IMR-90 (cell line): ENCODE measurements around the gene BACH1. TPM values are rescaled to one million over a fixed set of nuclear protein-coding genes. Genes with fewer than 3 reads are reported as not detected.

Source experiments
- ATAC-seq: fragments of 200-7000 bp; cut with Tn5 transposase; 2 replicates; pipeline ENCODE4 v1.9.1; 2020; ENCODE audit warnings: low read depth, mild to moderate bottlenecking, moderate library complexity
- BruUV-seq: library from RNA; stranded (reverse); fragments of 400-500 nt; replicated peaks from 2 replicates; lab custom pipeline; 2021; lab: Mats Ljungman, UMichigan
- CTCF ChIA-PET: fragments of 300-600 bp; formaldehyde crosslinking; extraction: SDS; loops from one replicate; lab custom pipeline; 2021; ENCODE audit warnings: antibody characterized with exemption; lab: Yijun Ruan, JAX
- POLR2A ChIA-PET: fragments of 300-600 bp; sonication (Branson Sonifier 250); formaldehyde crosslinking; loops from one replicate; lab custom pipeline; 2022; ENCODE audit warnings: antibody characterized with exemption; ENCODE audit not compliant: unreplicated experiment; lab: Charles Lee
- DNase-seq: peaks from one replicate; pipeline ENCODE4 v3.0.0; 2013
- H2AFZ ChIP-seq: replicated peaks from 2 replicates; pipeline ENCODE3; 2013; ENCODE audit warnings: low read length, mild to moderate bottlenecking; ENCODE audit not compliant: poor library complexity
- H2AK5ac ChIP-seq: 2 replicates; pipeline ENCODE4 v1.6.1; 2013; ENCODE audit warnings: low read depth, low read length, inconsistent platforms
- H2AK9ac ChIP-seq: replicated peaks from 2 replicates; pipeline ENCODE3; 2013; ENCODE audit warnings: mild to moderate bottlenecking, low read depth, low read length, moderate library complexity; ENCODE audit not compliant: poor library complexity
- H2BK120ac ChIP-seq: 2 replicates; pipeline ENCODE4 v1.6.1; 2013; ENCODE audit warnings: low read depth, low read length, inconsistent platforms
- H2BK15ac ChIP-seq: 3 replicates; pipeline ENCODE4 v1.6.1; 2013; ENCODE audit warnings: low read depth, low read length, inconsistent platforms
- H2BK20ac ChIP-seq: 2 replicates; pipeline ENCODE4 v1.6.1; 2013; ENCODE audit warnings: low read depth, mild to moderate bottlenecking, inconsistent platforms, low read length, moderate library complexity
- H2BK5ac ChIP-seq: 2 replicates; pipeline ENCODE4 v1.6.1; 2013; ENCODE audit warnings: mild to moderate bottlenecking, low read depth, low read length, inconsistent platforms; ENCODE audit not compliant: poor library complexity, severe bottlenecking
- H3K14ac ChIP-seq: replicated peaks from 2 replicates; pipeline ENCODE4 v1.6.1; 2013; ENCODE audit warnings: low read depth, low read length, inconsistent platforms
- H3K18ac ChIP-seq: 2 replicates; pipeline ENCODE4 v1.6.1; 2013; ENCODE audit warnings: low read depth, low read length, control low read depth
- H3K23ac ChIP-seq: 2 replicates; pipeline ENCODE4 v1.6.1; 2013; ENCODE audit warnings: low read depth, low read length, inconsistent platforms
- H3K27ac ChIP-seq: 2 replicates; pipeline ENCODE4 v1.5.1; 2013; ENCODE audit warnings: mild to moderate bottlenecking, control low read depth, low read length; ENCODE audit not compliant: insufficient read depth
- H3K27me3 ChIP-seq: 2 replicates; pipeline ENCODE4 v1.6.1; 2013; ENCODE audit warnings: low read length; ENCODE audit not compliant: control insufficient read depth, insufficient read depth
- H3K36me3 ChIP-seq: 2 replicates; pipeline ENCODE4 v1.6.1; 2013; ENCODE audit warnings: low read length, mixed read lengths; ENCODE audit not compliant: control insufficient read depth, insufficient read depth
- H3K4ac ChIP-seq: 2 replicates; pipeline ENCODE4 v1.6.1; 2013; ENCODE audit warnings: low read depth, low read length, inconsistent platforms
- H3K4me1 ChIP-seq: 2 replicates; pipeline ENCODE4 v1.6.1; 2013; ENCODE audit warnings: low read length, mixed read lengths; ENCODE audit not compliant: control insufficient read depth, insufficient read depth
- H3K4me2 ChIP-seq: 2 replicates; pipeline ENCODE4 v1.6.1; 2013; ENCODE audit warnings: low read depth, mild to moderate bottlenecking, control low read depth, low read length, moderate library complexity
- H3K4me3 ChIP-seq: 2 replicates; pipeline ENCODE4 v1.5.1; 2013; ENCODE audit warnings: low read depth, mild to moderate bottlenecking, control low read depth, low read length, moderate library complexity; ENCODE audit not compliant: insufficient read depth
- H3K56ac ChIP-seq: 2 replicates; pipeline ENCODE4 v1.6.1; 2013; ENCODE audit warnings: low read length, inconsistent platforms; ENCODE audit not compliant: insufficient read depth; ENCODE audit errors: extremely low read depth
- H3K79me1 ChIP-seq, 2 experiments: 2 replicates each; pipeline ENCODE4 v1.6.1; 2013; ENCODE audit warnings: low read length in 2 of 2, inconsistent platforms in 1 of 2, low read depth in 1 of 2
- H3K9ac ChIP-seq: 2 replicates; pipeline ENCODE4 v1.6.1; 2013; ENCODE audit warnings: low read depth, low read length, control low read depth
- H3K9me1 ChIP-seq: 2 replicates; pipeline ENCODE4 v1.6.1; 2013; ENCODE audit warnings: low read length, inconsistent platforms; ENCODE audit not compliant: insufficient read depth
- H3K9me3 ChIP-seq: 2 replicates; pipeline ENCODE4 v1.6.1; 2013; ENCODE audit warnings: low read length; ENCODE audit not compliant: control insufficient read depth, insufficient read depth
- H4K20me1 ChIP-seq: 2 replicates; pipeline ENCODE4 v1.6.1; 2013; ENCODE audit warnings: low read length, inconsistent platforms; ENCODE audit not compliant: insufficient read depth
- H4K5ac ChIP-seq: 2 replicates; pipeline ENCODE4 v1.6.1; 2013; ENCODE audit warnings: mild to moderate bottlenecking, low read depth, low read length, control low read depth
- H4K8ac ChIP-seq, 2 experiments: 2 replicates each; pipeline ENCODE4 v1.6.1; 2013; ENCODE audit warnings: low read depth in 2 of 2, low read length in 2 of 2, control low read depth in 1 of 2, inconsistent platforms in 1 of 2
- H4K91ac ChIP-seq: 2 replicates; pipeline ENCODE4 v1.6.1; 2013; ENCODE audit warnings: low read depth, low read length, inconsistent platforms; ENCODE audit not compliant: insufficient read depth
- BHLHE40 ChIP-seq: fragments of 150-350 bp; IDR thresholded peaks from 2 replicates; pipeline ENCODE4 v1.6.1; 2016; ENCODE audit warnings: mild to moderate bottlenecking, low read depth, low read length
- CHD1 ChIP-seq: IDR thresholded peaks from 2 replicates; pipeline ENCODE4 v1.6.1; 2012; ENCODE audit warnings: low read depth, low read length, improper control_type of control experiment
- CTCF ChIP-seq: conservative IDR thresholded peaks from 2 replicates; pipeline ENCODE4 v1.5.1; 2012; ENCODE audit warnings: mild to moderate bottlenecking, low read depth, low read length, improper control_type of control experiment
- NFE2L2 ChIP-seq: fragments of 150-350 bp; IDR thresholded peaks from 2 replicates; pipeline ENCODE4 v1.6.1; 2016; ENCODE audit warnings: low read depth, mild to moderate bottlenecking, low read length
- RCOR1 ChIP-seq: IDR thresholded peaks from 2 replicates; pipeline ENCODE4 v1.6.1; 2012; ENCODE audit warnings: mild to moderate bottlenecking, low read length, improper control_type of control experiment; ENCODE audit not compliant: insufficient replicate concordance
- SMC3 ChIP-seq: fragments of 150-350 bp; IDR thresholded peaks from 2 replicates; pipeline ENCODE4 v1.6.1; 2016; ENCODE audit warnings: low read depth, mild to moderate bottlenecking, antibody characterized with exemption, low read length, moderate library complexity
- WGBS, 2 experiments: methylation state at CpG; one replicate each; pipeline versions ENCODE4 v1.1.5 to v1.1.7; 2013; ENCODE audit warnings: missing lambda C conversion rate in 2 of 2; ENCODE audit not compliant: insufficient read length in 1 of 2; ENCODE audit errors: extremely low coverage in 2 of 2; 5-methylcytosine and 5-hydroxymethylcytosine counted together
- dilution Hi-C: fragments of 300-500 bp; cut with HindIII; formaldehyde crosslinking; loops from one replicate; pipeline ENCODE4 v1.14.3; 2018; ENCODE audit warnings: low sequenced_read_pairs; ENCODE audit not compliant: unreplicated experiment
- in situ Hi-C: fragments of 300-500 bp; cut with MboI; formaldehyde crosslinking; loops from 3 replicates; pipeline ENCODE4 v1.14.3; 2019; ENCODE audit warnings: low sequenced_read_pairs, inconsistent platforms, mixed read lengths
- intact Hi-C: fragments of 100-400 bp; cut with micrococcal nuclease; formaldehyde crosslinking; loops from 2 replicates; pipeline ENCODE4 v1.10.0; 2022
- polyA plus RNA-seq, 3 experiments: library from polyadenylated mRNA; depleted of rRNA; stranded (reverse); fragments of >200 nt; gene quantifications; 2 replicates each; pipeline ENCODE4 v1.2.3, GENCODE V29; 2012; ENCODE audit warnings: low replicate concordance in 1 of 3
- total RNA-seq: library from RNA; depleted of rRNA; stranded (reverse); fragments of >200 nt; gene quantifications from 2 replicates; pipeline ENCODE4 v1.2.3, GENCODE V29; 2012

Gene BACH1
- total and polyA plus RNA-seq, 2 of the 4 experiments (the other 2 are of a cell fraction): 23.1 to 108 TPM

- Histone ChIP-seq H3K36me3 (no peaks in the 10 kb centered on the region), H3K27me3 (no peaks in the 10 kb centered on the region), H2BK15ac (no peak overlapping the region), H2BK5ac (no peak overlapping the region), H4K20me1 (no peaks in the 10 kb centered on the region), H3K4ac (no peak overlapping the region), H2BK120ac (no peak overlapping the region), H4K91ac (no peak overlapping the region), H2AFZ (no peak overlapping the region), H2BK20ac (no peak overlapping the region), H3K4me3 (no peak overlapping the region), H3K9me1 (no peaks in the 10 kb centered on the region), H3K9ac (no peak overlapping the region), H4K8ac (no peak overlapping the region), H3K14ac (no peak overlapping the region), H3K56ac (no peak overlapping the region), H3K27ac (no peak overlapping the region), H2AK9ac (no peak overlapping the region), H4K5ac (peak overlapping the region; percentile 40; the same call in 1 of the 2 replicates), H3K79me1 (peaks cover 0 to 9% of the 10 kb centered on the region in 2 experiments; a peak in 2 of 4 replicates), H2AK5ac (no peak overlapping the region), H3K4me1 (no peaks in the 10 kb centered on the region), H3K18ac (no peak overlapping the region), H3K4me2 (no peak overlapping the region), H3K9me3 (no peaks in the 10 kb centered on the region), H3K23ac (no peak overlapping the region)
- no TSS peak for BruUV-seq
- intact Hi-C loops (no loop called here), in situ Hi-C loops (no loop called here), dilution Hi-C loops (no loop called here)
- TF ChIP-seq CHD1 (no peak), BHLHE40 (no peak), NFE2L2 (no peak), SMC3 (no peak), RCOR1 (no peak), CTCF (no peak)
- ATAC-seq: no peak
- POLR2A ChIA-PET: no interaction called here
- no peak for DNase-seq
- 67% methylated on average over 1 of the region's 2 CpGs; no CpG with 5 or more reads in 1 of the 2 experiments for WGBS, 2 experiments
- CTCF ChIA-PET: no interaction called here
Measured at GRCh38 chr21:29390778-29391177, 92.1 kb downstream of the BACH1 start.
